ENCODE results near the gene GALNT9. TPM values are rescaled to one million over a fixed set of nuclear protein-coding genes. Genes with fewer than 3 reads are reported as not detected.

Gene GALNT9
- total and polyA plus RNA-seq, 7 donors: 0.28 to 5.0 (median 2.8) TPM; not detected in 2

DNA sequence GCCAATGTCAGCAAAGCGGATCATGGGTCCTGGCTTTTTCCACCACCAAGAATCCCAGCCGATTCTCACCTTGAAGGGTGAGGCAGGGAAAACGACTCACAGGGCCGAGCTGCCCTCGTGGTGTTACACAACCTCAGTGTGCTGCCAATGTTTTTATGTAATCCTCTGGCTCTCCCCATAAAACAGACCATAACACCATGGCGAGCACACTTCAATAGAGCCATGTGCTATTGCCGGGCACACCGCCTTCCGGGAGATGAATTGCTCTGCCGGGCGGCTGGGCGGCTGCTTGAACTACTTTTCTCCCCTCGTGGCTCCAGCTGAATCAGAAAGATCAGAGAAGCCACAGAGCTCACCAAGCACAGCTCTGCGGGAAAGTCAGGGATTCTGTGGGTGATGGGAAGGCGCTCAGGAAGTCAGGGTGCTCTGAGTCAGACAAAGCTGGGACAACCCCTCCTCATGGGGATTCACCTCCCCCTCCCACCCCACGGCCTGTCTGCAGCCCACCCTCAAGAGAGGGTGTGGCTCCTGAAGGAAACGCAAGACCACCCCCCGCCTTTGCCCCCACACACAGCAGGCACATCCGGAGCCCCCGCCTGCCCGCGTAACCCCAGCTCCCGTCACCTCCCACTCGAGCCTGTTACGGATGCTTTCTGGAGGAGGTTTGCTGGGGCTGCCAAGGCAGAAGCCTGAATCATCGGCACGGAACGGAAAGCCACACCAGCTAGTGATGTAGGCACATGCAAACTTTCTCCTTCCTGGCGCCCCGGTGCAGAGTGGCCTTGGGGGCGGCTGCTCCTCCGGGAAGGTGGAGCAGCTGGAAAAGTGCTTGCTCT lies 1.8 kb downstream of the GALNT9 start:
- TF ChIP-seq POLR2AphosphoS5 (IDR thresholded peaks at IDR 0.05) (peak; percentile 80 to 94 (median 84)), EP300 (IDR thresholded peaks at IDR 0.05) (peak; percentile 58 to 97 (median 86)), POLR2A (IDR thresholded peaks at IDR 0.05) (no peak)
- TF ChIP-seq, protein P1, sequence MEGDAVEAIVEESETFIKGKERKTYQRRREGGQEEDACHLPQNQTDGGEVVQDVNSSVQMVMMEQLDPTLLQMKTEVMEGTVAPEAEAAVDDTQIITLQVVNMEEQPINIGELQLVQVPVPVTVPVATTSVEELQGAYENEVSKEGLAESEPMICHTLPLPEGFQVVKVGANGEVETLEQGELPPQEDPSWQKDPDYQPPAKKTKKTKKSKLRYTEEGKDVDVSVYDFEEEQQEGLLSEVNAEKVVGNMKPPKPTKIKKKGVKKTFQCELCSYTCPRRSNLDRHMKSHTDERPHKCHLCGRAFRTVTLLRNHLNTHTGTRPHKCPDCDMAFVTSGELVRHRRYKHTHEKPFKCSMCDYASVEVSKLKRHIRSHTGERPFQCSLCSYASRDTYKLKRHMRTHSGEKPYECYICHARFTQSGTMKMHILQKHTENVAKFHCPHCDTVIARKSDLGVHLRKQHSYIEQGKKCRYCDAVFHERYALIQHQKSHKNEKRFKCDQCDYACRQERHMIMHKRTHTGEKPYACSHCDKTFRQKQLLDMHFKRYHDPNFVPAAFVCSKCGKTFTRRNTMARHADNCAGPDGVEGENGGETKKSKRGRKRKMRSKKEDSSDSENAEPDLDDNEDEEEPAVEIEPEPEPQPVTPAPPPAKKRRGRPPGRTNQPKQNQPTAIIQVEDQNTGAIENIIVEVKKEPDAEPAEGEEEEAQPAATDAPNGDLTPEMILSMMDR (IDR thresholded peaks at IDR 0.05): no peak
- Histone ChIP-seq H3K4me1 (peaks cover 0 to 59% (median 51%) of the 10 kb centered on the region in 4 donors), H3K27ac (peak overlapping the region in 3 of 4 donors; percentile 75 to 87 (median 78)), H3K36me3 (no peaks in the 10 kb centered on the region), H3K9me3 (no peaks in the 10 kb centered on the region), H3K4me3 (peak overlapping the region in 3 of 4 donors; percentile 7 to 30 (median 16)), H3K27me3 (peaks cover 25 to 48% (median 30%) of the 10 kb centered on the region in 3 donors)
- DNase-seq: peak; percentile 95
- intact Hi-C loops (cut with DNase I): loop anchor here (1.0 to 10.0 kb wide), 3 partner anchors 16 to 433 kb away; partner anchors contain the start of gene ULK1
- WGBS, 2 donors: 18 to 22% methylated on average over 32 of the region's 32 CpGs

DNA sequence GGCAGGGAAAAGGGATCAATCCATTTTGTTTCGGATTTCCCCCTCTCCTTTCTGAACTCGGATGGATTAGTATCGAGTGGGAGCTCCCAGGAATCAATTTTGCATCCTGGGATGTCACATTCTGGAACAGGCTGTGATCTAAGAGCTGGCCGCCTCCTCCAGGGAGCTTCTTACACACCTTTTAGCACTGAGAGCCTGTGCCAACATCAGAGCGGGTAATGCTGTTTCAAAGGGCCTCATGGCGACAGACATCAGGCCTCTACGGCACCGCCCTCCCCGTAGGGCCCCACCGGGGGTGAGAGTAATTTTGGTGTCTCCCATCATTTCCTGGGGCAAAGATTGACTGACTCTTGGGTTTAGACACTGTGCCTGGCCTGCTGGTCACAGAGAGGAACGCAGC lies 2.7 kb downstream of the GALNT9 start:
- 59 to 77% methylated on average over 11 of the region's 11 CpGs for WGBS, 2 donors
- TF ChIP-seq POLR2A (IDR thresholded peaks at IDR 0.05) (no peak), EP300 (IDR thresholded peaks at IDR 0.05) (no peak), POLR2AphosphoS5 (IDR thresholded peaks at IDR 0.05) (no peak)
- TF ChIP-seq, protein P1 (IDR thresholded peaks at IDR 0.05): no peak
- no peak for DNase-seq
- Histone ChIP-seq H3K9me3 (no peaks in the 10 kb centered on the region), H3K4me3 (no peak overlapping the region), H3K4me1 (peaks cover 0 to 65% (median 55%) of the 10 kb centered on the region in 4 donors), H3K27ac (peak overlapping the region in 3 of 4 donors; percentile 75 to 87 (median 78)), H3K36me3 (no peaks in the 10 kb centered on the region), H3K27me3 (peaks cover 20 to 39% (median 21%) of the 10 kb centered on the region in 3 donors)
- intact Hi-C loops (cut with DNase I): loop anchor here (5.0 to 10.0 kb wide), 2 partner anchors 39 to 432 kb away; partner anchors contain the start of gene ULK1

DNA sequence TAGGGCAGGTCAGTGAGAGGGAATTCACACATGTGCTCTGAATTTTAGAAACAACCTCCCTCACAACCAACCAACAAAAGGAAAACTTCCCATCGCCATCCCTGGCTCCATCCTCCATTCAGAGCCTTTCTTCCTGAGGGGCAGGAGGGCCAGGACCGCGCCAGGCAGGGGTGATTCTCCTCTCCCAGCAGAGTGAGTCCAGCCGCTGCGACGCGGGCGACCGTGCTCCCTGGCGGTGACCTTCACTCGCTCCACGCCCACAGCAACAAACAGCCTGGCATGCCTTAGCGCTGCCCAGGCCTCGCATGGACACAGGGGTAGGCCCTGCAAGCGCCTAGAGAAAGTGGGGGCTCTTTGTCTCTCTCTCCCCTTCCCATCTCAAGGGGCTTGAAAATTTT lies 3.7 kb downstream of the GALNT9 start:
- intact Hi-C loops (cut with DNase I): loop anchor here (5.0 to 10.0 kb wide), 2 partner anchors 38 to 431 kb away; partner anchors contain the start of gene ULK1
- no peaks in the 10 kb centered on the region for H3K9me3 ChIP-seq
- TF ChIP-seq, protein P1 (IDR thresholded peaks at IDR 0.05): no peak
- TF ChIP-seq POLR2A (IDR thresholded peaks at IDR 0.05) (no peak), EP300 (IDR thresholded peaks at IDR 0.05) (no peak), POLR2AphosphoS5 (IDR thresholded peaks at IDR 0.05) (no peak)
- no peak overlapping the region for H3K4me3 ChIP-seq
- H3K27me3 ChIP-seq: peaks cover 12 to 29% (median 13%) of the 10 kb centered on the region in 3 donors
- WGBS, 2 donors: 76 to 83% methylated on average over 15 of the region's 15 CpGs
- H3K36me3 ChIP-seq: no peaks in the 10 kb centered on the region
- peaks cover 0 to 65% (median 55%) of the 10 kb centered on the region in 4 donors for H3K4me1 ChIP-seq
- H3K27ac ChIP-seq: no peak overlapping the region
- DNase-seq: no peak

DNA sequence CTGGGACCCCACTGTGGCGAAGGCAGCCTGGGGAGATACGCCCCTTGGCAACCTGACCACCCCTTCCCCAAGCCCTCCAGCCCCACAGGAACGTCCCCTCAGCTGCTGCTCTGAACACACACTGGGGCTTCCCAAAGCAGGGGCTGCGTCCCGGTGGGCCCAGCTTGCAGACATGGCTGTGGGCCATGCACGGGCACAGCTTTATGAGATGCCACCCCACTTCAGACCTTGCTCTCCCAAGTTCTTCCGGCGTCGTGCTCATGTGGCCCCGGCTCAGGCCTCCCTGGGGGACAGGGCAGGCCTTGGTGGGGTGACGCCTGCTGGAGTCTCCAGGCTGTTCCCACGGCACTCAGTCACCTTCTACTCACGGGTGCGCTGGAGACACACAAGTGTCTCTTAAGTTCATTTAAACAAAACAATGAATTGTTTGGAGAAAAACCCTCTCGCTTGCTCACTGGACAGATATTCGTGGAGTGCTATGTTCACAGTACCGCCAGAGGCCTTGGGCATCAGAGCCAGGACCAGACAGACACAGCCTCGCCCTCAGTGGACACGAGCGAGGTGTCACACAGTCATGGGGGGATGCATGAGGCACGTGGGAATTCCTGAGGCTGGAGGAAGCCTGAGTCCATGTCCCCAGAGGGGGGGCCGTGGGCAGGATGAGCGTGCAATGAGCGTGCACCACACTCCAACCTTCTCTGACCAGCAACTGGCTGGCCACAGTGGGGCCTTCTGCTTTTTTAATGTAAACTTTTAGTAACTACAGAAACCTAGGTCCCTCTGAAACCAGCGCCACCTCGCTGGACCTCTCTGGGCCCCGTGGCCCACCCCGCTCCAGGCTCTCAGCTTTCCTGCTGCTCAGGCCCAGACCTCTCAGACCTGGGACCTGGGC lies 4.3 kb downstream of the GALNT9 start:
- WGBS, 2 donors: 86 to 87% methylated on average over 28 of the region's 28 CpGs
- Histone ChIP-seq H3K27me3 (peaks cover 5 to 23% (median 11%) of the 10 kb centered on the region in 3 donors), H3K36me3 (no peaks in the 10 kb centered on the region), H3K4me1 (peaks cover 0 to 62% (median 53%) of the 10 kb centered on the region in 4 donors), H3K27ac (no peak overlapping the region), H3K4me3 (no peak overlapping the region), H3K9me3 (no peaks in the 10 kb centered on the region)
- intact Hi-C loops (cut with DNase I): loop anchor here (5.0 to 10.0 kb wide), 2 partner anchors 38 to 430 kb away; partner anchors contain the start of gene ULK1
- DNase-seq: no peak
- TF ChIP-seq, protein P1 (IDR thresholded peaks at IDR 0.05): no peak
- TF ChIP-seq EP300 (IDR thresholded peaks at IDR 0.05) (no peak), POLR2AphosphoS5 (IDR thresholded peaks at IDR 0.05) (no peak), POLR2A (IDR thresholded peaks at IDR 0.05) (no peak)

Measured in sigmoid colon (tissue), 7 donors.